Transverse colon (tissue), 4 donors: ENCODE measurements around the gene PROCA1.

Experiments
- POLR2A ChIP-seq: fragments of 450-650 bp; IDR thresholded peaks from one replicate; pipeline ENCODE4 v1.6.1; 2016; ENCODE audit warnings: antibody characterized with exemption, mild to moderate bottlenecking, moderate library complexity
- POLR2AphosphoS5 ChIP-seq, 3 donors: sonication (generic); formaldehyde crosslinking; IDR thresholded peaks; one replicate each; pipeline ENCODE4 v1.6.1; 2016; ENCODE audit warnings: antibody characterized with exemption in 3 of 3
- TF ChIP-seq, protein P1 (sequence below), 5 experiments: fragments of 200-600 bp in 3 of 5; fragments of 450-650 bp in 2 of 5; sonication (generic) in 3 of 5; IDR thresholded peaks; 1 replicate in 2 of 5; 2 replicates in 3 of 5; pipeline ENCODE4 v1.5.1; 2016 to 2017; ENCODE audit warnings: antibody characterized with exemption in 5 of 5, inconsistent platforms in 3 of 5, mild to moderate bottlenecking in 2 of 5, moderate library complexity in 1 of 5

DNA sequence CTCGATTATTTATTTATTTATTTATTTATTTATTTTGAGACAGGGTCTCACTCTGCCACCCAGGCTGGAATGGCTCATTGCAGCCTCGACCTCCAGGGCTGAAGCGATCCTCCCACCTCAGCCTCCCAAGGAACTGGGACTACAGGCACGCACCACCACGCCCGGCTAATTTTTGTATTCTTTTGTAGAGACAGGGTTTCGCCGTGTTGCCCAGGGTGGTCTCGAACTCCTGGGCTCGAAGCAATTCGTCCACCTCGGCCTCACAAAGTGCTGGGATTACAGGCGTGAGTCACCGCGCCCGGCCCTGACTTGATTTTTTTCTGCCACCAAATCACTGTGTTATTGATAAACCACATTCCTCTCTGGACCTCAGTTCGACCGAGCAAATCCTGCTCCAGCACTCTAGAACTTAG lies 7.3 kb upstream of the PROCA1 start:
- TF ChIP-seq, protein P1, sequence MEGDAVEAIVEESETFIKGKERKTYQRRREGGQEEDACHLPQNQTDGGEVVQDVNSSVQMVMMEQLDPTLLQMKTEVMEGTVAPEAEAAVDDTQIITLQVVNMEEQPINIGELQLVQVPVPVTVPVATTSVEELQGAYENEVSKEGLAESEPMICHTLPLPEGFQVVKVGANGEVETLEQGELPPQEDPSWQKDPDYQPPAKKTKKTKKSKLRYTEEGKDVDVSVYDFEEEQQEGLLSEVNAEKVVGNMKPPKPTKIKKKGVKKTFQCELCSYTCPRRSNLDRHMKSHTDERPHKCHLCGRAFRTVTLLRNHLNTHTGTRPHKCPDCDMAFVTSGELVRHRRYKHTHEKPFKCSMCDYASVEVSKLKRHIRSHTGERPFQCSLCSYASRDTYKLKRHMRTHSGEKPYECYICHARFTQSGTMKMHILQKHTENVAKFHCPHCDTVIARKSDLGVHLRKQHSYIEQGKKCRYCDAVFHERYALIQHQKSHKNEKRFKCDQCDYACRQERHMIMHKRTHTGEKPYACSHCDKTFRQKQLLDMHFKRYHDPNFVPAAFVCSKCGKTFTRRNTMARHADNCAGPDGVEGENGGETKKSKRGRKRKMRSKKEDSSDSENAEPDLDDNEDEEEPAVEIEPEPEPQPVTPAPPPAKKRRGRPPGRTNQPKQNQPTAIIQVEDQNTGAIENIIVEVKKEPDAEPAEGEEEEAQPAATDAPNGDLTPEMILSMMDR (IDR thresholded peaks at IDR 0.05): no peak
- TF ChIP-seq POLR2A (no peak), POLR2AphosphoS5 (IDR thresholded peaks at IDR 0.05) (no peak)
